ENCODE data around the gene HDAC4.

GRCh38 chr2:238998801-238999200 is 402.0 kb downstream of the HDAC4 start:
- TF ChIP-seq EP300 (IDR thresholded peaks at IDR 0.05): no peak
- TF ChIP-seq CTCF (IDR thresholded peaks at IDR 0.05): no peak
- no peak for TF ChIP-seq POLR2A (IDR thresholded peaks at IDR 0.05)

All from tibial nerve (tissue), 4 donors.